ENCODE data around the gene DCAF11.

DCAF11 gene

GRCh38 chr14:24078146-24078545 lies 36.4 kb upstream of the DCAF11 start:
- DNase-seq = no peak

- DNase-seq = peak in 31 of 58 donors; percentile 13 to 75 (median 44)
Measured at GRCh38 chr14:24079491-24080141, 35.0 kb upstream of the DCAF11 start.

- DNase-seq = peak in 4 of 58 donors; percentile 16 to 54 (median 27)
Measured at GRCh38 chr14:24080142-24080530, 34.4 kb upstream of the DCAF11 start.

- DNase-seq = peak in 53 of 58 donors; percentile 17 to 84 (median 53)
Measured at GRCh38 chr14:24080888-24081738, 33.5 kb upstream of the DCAF11 start.

GRCh38 chr14:24081739-24082211 lies 32.8 kb upstream of the DCAF11 start:
- DNase-seq = peak in 1 of 58 donors; percentile 42

GRCh38 chr14:24082411-24083080 lies 32.0 kb upstream of the DCAF11 start:
- DNase-seq = no peak

GRCh38 chr14:24083462-24083861 lies 31.1 kb upstream of the DCAF11 start:
- DNase-seq = no peak

- no peak for DNase-seq
Measured at GRCh38 chr14:24084440-24084839, 30.1 kb upstream of the DCAF11 start.

- DNase-seq = no peak
Measured at GRCh38 chr14:24085215-24085614, 29.4 kb upstream of the DCAF11 start.

- no peak for DNase-seq
Measured at GRCh38 chr14:24086193-24086955, 28.2 kb upstream of the DCAF11 start.

GRCh38 chr14:24087004-24087403 lies 27.6 kb upstream of the DCAF11 start:
- no peak for DNase-seq

- no peak for DNase-seq
Measured at GRCh38 chr14:24088095-24088494, 26.5 kb upstream of the DCAF11 start.

- no peak for DNase-seq
Measured at GRCh38 chr14:24089890-24090289, 24.7 kb upstream of the DCAF11 start.

GRCh38 chr14:24092110-24092504 lies 22.5 kb upstream of the DCAF11 start:
- DNase-seq = no peak

GRCh38 chr14:24092505-24093206 lies 21.9 kb upstream of the DCAF11 start:
- DNase-seq = no peak

- DNase-seq = no peak
Measured at GRCh38 chr14:24093207-24093900, 21.2 kb upstream of the DCAF11 start.

GRCh38 chr14:24093901-24094840 lies 20.4 kb upstream of the DCAF11 start, which contains the start of gene PCK2:
PCK2 (plus strand) TSS chr14:24094311; CDS start chr14:24094406, 95 bp downstream.
- peak in 54 of 58 donors; percentile 28 to 86 (median 68) for DNase-seq

GRCh38 chr14:24094841-24095270 lies 19.7 kb upstream of the DCAF11 start:
- DNase-seq = peak in 1 of 58 donors; percentile 60
